Measurements from ENCODE around the gene KISS1. TPM values are rescaled to one million over a fixed set of nuclear protein-coding genes. Genes with fewer than 3 reads are reported as not detected.

KISS1 gene
- total RNA-seq, 1 experiment from 2014 or later, result not detected

DNA sequence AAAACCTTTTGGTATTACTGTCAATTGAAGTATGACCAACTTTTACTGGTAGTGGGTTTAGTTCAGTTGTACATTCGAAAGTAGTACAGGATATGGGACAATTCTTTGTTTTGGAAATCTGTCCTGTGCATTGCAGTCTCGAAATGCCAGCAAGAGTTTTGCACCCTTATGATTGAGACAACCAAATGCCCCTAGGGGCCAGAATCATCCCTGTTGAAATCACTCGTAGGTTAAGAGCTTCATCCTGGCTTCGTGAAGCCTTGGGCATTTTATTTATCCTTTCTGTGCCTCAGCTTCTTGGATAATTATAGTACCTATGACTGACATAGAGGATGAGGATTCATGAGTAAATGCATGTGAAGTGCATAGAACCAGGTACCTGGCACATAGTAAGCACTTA, 19.9 kb upstream of the KISS1 start:
- Histone ChIP-seq H3K4me3 (ENCODE audit: low read depth in 2 of 2, low read length in 2 of 2) (no peak overlapping the region), H3K27me3 (ENCODE audit: control insufficient read depth, insufficient read depth, low read length) (peaks cover 3% of the 10 kb centered on the region; the same call in 1 of the 2 replicates), H3K27ac (ENCODE audit: low read length) (no peak overlapping the region), H3K9me3 (ENCODE audit: control insufficient read depth, insufficient read depth, low read depth, low read length) (no peaks in the 10 kb centered on the region), H3K4me1 (ENCODE audit: control insufficient read depth, insufficient read depth, low read length) (no peaks in the 10 kb centered on the region), H3K36me3 (ENCODE audit: control insufficient read depth, insufficient read depth, low read length) (no peaks in the 10 kb centered on the region; the same call in 1 of the 2 replicates)
- ChIA-PET CTCF (interaction anchor here (0.9 kb wide), 1 partner anchor 9 kb away, joined by 3 read pairs; no protein-coding TSS in a partner anchor), POLR2A (interaction anchor here (0.6 kb wide), 1 partner anchor 134 kb away, joined by 8 read pairs; no protein-coding TSS in a partner anchor)
- BruUV-seq (replicated peaks), result no TSS peak
- intact Hi-C loops (cut with micrococcal nuclease; ENCODE audit: unreplicated experiment) (no loop called here), in situ Hi-C loops (cut with HindIII; ENCODE audit: low pct_unique_long_range_greater_than_20kb, low sequenced_read_pairs) (no loop called here)
- TF ChIP-seq SIN3A (IDR thresholded peaks at IDR 0.05; ENCODE audit: borderline replicate concordance, insufficient read depth, low read depth, low read length) (no peak), REST (IDR thresholded peaks at IDR 0.05; ENCODE audit: insufficient read depth in 1 of 2, low read depth in 2 of 2, low read length in 1 of 2) (no peak), POLR2AphosphoS5 (IDR thresholded peaks at IDR 0.05; ENCODE audit: low read depth, low read length) (no peak), TCF7L2 (IDR thresholded peaks at IDR 0.05; ENCODE audit: low read depth, low read length) (no peak)
- TF ChIP-seq, protein P1, sequence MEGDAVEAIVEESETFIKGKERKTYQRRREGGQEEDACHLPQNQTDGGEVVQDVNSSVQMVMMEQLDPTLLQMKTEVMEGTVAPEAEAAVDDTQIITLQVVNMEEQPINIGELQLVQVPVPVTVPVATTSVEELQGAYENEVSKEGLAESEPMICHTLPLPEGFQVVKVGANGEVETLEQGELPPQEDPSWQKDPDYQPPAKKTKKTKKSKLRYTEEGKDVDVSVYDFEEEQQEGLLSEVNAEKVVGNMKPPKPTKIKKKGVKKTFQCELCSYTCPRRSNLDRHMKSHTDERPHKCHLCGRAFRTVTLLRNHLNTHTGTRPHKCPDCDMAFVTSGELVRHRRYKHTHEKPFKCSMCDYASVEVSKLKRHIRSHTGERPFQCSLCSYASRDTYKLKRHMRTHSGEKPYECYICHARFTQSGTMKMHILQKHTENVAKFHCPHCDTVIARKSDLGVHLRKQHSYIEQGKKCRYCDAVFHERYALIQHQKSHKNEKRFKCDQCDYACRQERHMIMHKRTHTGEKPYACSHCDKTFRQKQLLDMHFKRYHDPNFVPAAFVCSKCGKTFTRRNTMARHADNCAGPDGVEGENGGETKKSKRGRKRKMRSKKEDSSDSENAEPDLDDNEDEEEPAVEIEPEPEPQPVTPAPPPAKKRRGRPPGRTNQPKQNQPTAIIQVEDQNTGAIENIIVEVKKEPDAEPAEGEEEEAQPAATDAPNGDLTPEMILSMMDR (IDR thresholded peaks at IDR 0.05), result no peak
- DNase-seq (ENCODE audit: low read depth, low spot score) (no peak), ATAC-seq (no peak)

DNA sequence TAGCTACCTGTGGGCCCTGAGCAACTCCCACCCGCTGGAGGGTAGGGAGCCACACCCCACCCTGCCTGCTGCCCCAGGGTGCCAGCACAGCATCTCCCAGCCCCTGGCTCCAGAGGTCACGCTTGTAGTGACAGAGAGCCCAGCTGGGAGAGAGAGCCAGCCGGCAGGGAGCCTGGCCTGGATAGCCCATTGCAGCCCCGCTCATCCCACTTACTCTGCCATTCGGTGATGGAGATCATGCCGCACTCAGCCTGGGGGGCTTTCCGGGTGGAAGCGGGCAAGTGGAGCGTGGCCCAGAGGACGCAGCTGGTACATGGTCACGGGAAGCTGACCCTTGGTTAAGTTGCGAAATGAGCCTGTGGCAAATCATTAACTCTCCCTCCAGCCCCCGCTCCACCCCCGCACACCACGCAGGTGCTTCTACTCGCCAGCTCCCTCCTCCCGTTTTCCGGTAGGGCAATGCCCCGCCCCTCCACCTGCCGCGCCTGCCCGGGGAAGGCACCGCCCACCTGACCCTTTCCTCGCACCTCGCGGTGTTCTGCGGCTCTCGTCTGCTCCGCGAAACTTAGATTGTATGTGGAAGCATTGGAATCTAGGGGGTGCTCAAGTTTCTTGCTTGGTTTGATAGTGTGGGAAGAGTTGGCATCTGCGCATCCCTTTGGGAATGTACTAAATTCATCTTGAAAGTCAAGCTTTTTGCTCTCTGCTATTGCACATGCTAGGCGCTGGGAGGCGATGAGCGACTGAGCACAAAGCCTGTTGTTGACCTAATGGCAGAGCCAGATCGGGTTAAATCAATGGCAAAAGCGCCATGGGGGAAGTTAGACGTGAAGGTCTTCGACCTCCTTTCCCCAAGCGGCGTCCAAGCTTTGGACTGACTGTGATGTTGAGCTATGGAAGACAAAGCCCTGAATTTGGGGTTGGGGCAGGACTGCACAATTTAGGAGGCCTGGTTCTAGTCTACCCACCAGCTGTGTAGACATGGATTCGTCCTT, 17.7 kb upstream of the KISS1 start, which contains the start of gene GOLT1A:
GOLT1A (minus strand) TSS at position 321 of the 995 bp plus-strand sequence; CDS start at position 239, 82 bp downstream.
- BruUV-seq (replicated peaks), result no TSS peak
- Histone ChIP-seq H3K27me3 (ENCODE audit: control insufficient read depth, insufficient read depth, low read length) (peaks cover 3% of the 10 kb centered on the region; the same call in 1 of the 2 replicates), H3K4me3 (ENCODE audit: low read depth in 2 of 2, low read length in 2 of 2) (peak within 1 kb of the TSS; percentile 17 to 28), H3K9me3 (ENCODE audit: control insufficient read depth, insufficient read depth, low read depth, low read length) (no peaks in the 10 kb centered on the region), H3K4me1 (ENCODE audit: control insufficient read depth, insufficient read depth, low read length) (no peaks in the 10 kb centered on the region), H3K36me3 (ENCODE audit: control insufficient read depth, insufficient read depth, low read length) (no peaks in the 10 kb centered on the region; the same call in 1 of the 2 replicates), H3K27ac (ENCODE audit: low read length) (no peak within 1 kb of the TSS)
- CTCF ChIA-PET, result interaction anchor here (0.6 to 0.7 kb wide), 3 partner anchors 94 to 375 kb away, joined by 3 to 7 read pairs (median 3); no protein-coding TSS in a partner anchor
- DNase-seq (ENCODE audit: low read depth, low spot score), result peak; percentile 12
- ATAC-seq, result peak; percentile 85
- intact Hi-C loops (cut with micrococcal nuclease; ENCODE audit: unreplicated experiment) (loop anchor here (1.0 kb wide), 1 partner anchor 150 kb away; no protein-coding TSS in a partner anchor), in situ Hi-C loops (cut with HindIII; ENCODE audit: low pct_unique_long_range_greater_than_20kb, low sequenced_read_pairs) (no loop called here)
- TF ChIP-seq, protein P1 (IDR thresholded peaks at IDR 0.05), result peak; percentile 79
- TF ChIP-seq SIN3A (IDR thresholded peaks at IDR 0.05; ENCODE audit: borderline replicate concordance, insufficient read depth, low read depth, low read length), result no peak
- POLR2A ChIA-PET, result no interaction called here

All from Panc1 (cell line).